Erythroblast (primary cell): ENCODE measurements around the gene ARFIP2.

Source experiments
- DNase-seq, 2 experiments: peaks; one replicate each; lab custom pipeline; 2025; lab: John Stamatoyannopoulos, UW
- GATA1 ChIP-seq: IDR thresholded peaks from 2 replicates; pipeline ENCODE4 v1.6.1; 2011; ENCODE audit warnings: low read depth, mild to moderate bottlenecking, control low read depth, low read length, moderate library complexity
- POLR2A ChIP-seq: IDR thresholded peaks from 2 replicates; pipeline ENCODE4 v1.6.1; 2011; ENCODE audit warnings: mild to moderate bottlenecking, low read length

Gene ARFIP2

GRCh38 chr11:6448574-6448973 lies 32.6 kb downstream of the ARFIP2 start:
- TF ChIP-seq GATA1 (no peak), POLR2A (no peak)
- DNase-seq, result no peak

GRCh38 chr11:6443269-6444003 lies 37.7 kb downstream of the ARFIP2 start:
- DNase-seq, result peak; percentile 57 to 73
- TF ChIP-seq POLR2A (no peak), GATA1 (no peak)

GRCh38 chr11:6442441-6442840 lies 38.7 kb downstream of the ARFIP2 start:
- no peak for DNase-seq
- TF ChIP-seq POLR2A (no peak), GATA1 (no peak)

GRCh38 chr11:6440906-6441358 lies 40.2 kb downstream of the ARFIP2 start, which contains the start of gene HPX:
Gene HPX, minus strand, starts transcription at chr11:6440987. Its CDS starts 24 bp downstream, at chr11:6440963.
- DNase-seq, result no peak
- no peak for TF ChIP-seq POLR2A
- TF ChIP-seq GATA1, result no peak

- peak; percentile 77 to 80 for DNase-seq
- TF ChIP-seq GATA1 (no peak), POLR2A (no peak)
These were observed 42.1 kb downstream of the ARFIP2 start for GRCh38 chr11:6438979-6439571.

GRCh38 chr11:6437993-6438392 lies 43.1 kb downstream of the ARFIP2 start:
- DNase-seq, result no peak
- TF ChIP-seq POLR2A, result no peak
- TF ChIP-seq GATA1, result no peak

- no peak for DNase-seq
- no peak for TF ChIP-seq POLR2A
- TF ChIP-seq GATA1, result no peak
These were observed 43.7 kb downstream of the ARFIP2 start for GRCh38 chr11:6437423-6437822.

- no peak for DNase-seq
These were observed 47.0 kb downstream of the ARFIP2 start for GRCh38 chr11:6433998-6434660.

GRCh38 chr11:6431861-6432260 lies 49.3 kb downstream of the ARFIP2 start:
- TF ChIP-seq POLR2A (no peak), GATA1 (no peak)
- DNase-seq, result no peak

More at GRCh38 chr11:6433998-6434660, 47.0 kb downstream of the ARFIP2 start:
- TF ChIP-seq POLR2A, result no peak
- TF ChIP-seq GATA1, result no peak

- no peak for TF ChIP-seq POLR2A
- no peak for TF ChIP-seq GATA1
- no peak for DNase-seq
These were observed 53.6 kb downstream of the ARFIP2 start for GRCh38 chr11:6427516-6427915.
